Panc1 (cell line): ENCODE measurements around the gene GLTP. TPM values are rescaled to one million over a fixed set of nuclear protein-coding genes. Genes with fewer than 3 reads are reported as not detected.

Source experiments
- ATAC-seq: fragments of 200-7000 bp; cut with Tn5 transposase; 2 replicates; pipeline ENCODE4 v1.9.1; 2020; ENCODE audit warnings: mild to moderate bottlenecking, moderate library complexity
- BruUV-seq: library from RNA; stranded (reverse); fragments of 400-500 nt; replicated peaks from 2 replicates; lab custom pipeline; 2021; lab: Mats Ljungman, UMichigan
- CTCF ChIA-PET: fragments of 300-600 bp; sonication (Branson Sonifier 250); formaldehyde crosslinking; loops from one replicate; lab custom pipeline; 2022; ENCODE audit warnings: antibody characterized with exemption; lab: Charles Lee
- POLR2A ChIA-PET: fragments of 300-600 bp; sonication (Branson Sonifier 250); formaldehyde crosslinking; loops from one replicate; lab custom pipeline; 2022; ENCODE audit warnings: antibody characterized with exemption; lab: Charles Lee
- DNase-seq: peaks from one replicate; pipeline ENCODE4 v3.0.0-alpha.2; 2010; ENCODE audit warnings: low read depth, low spot score
- H3K27ac ChIP-seq: 2 replicates; pipeline ENCODE4 v1.5.1; 2011; ENCODE audit warnings: mild to moderate bottlenecking, low read length, inconsistent platforms
- H3K27me3 ChIP-seq: fragments of 200-500 bp; sonication (Bioruptor generic); 2 replicates; pipeline ENCODE4 v1.6.0; 2014; ENCODE audit warnings: low read length, inconsistent platforms; ENCODE audit not compliant: control insufficient read depth, insufficient read depth
- H3K36me3 ChIP-seq: fragments of 200-500 bp; sonication (Bioruptor generic); 2 replicates; pipeline ENCODE4 v1.5.1; 2014; ENCODE audit warnings: inconsistent platforms, mild to moderate bottlenecking, low read length, moderate library complexity; ENCODE audit not compliant: control insufficient read depth, insufficient read depth
- H3K4me1 ChIP-seq: 2 replicates; pipeline ENCODE4 v1.5.1; 2011; ENCODE audit warnings: inconsistent platforms, mild to moderate bottlenecking, low read length, moderate library complexity; ENCODE audit not compliant: control insufficient read depth, insufficient read depth
- H3K4me3 ChIP-seq, 2 experiments: 2 replicates each; pipeline ENCODE4 v1.5.1; 2011 to 2012; ENCODE audit warnings: low read depth in 2 of 2, low read length in 2 of 2, mild to moderate bottlenecking in 2 of 2, inconsistent platforms in 1 of 2, moderate library complexity in 1 of 2
- H3K9me3 ChIP-seq: fragments of 200-500 bp; sonication (Bioruptor generic); 2 replicates; pipeline ENCODE4 v1.5.1; 2014; ENCODE audit warnings: low read depth, mild to moderate bottlenecking, inconsistent platforms, low read length, moderate library complexity; ENCODE audit not compliant: control insufficient read depth, insufficient read depth
- CTCF ChIP-seq: fragments of 450-650 bp; IDR thresholded peaks from 2 replicates; pipeline ENCODE4 v1.5.1; 2017; ENCODE audit warnings: mild to moderate bottlenecking
- POLR2AphosphoS5 ChIP-seq: IDR thresholded peaks from 2 replicates; pipeline ENCODE4 v1.6.1; 2012; ENCODE audit warnings: mild to moderate bottlenecking, low read depth, low read length, moderate library complexity
- REST ChIP-seq, 2 experiments: IDR thresholded peaks; 2 replicates each; pipeline ENCODE4 v1.6.1; 2011 to 2012; ENCODE audit warnings: low read depth in 2 of 2, control low read depth in 1 of 2, low read length in 1 of 2, mild to moderate bottlenecking in 1 of 2, moderate library complexity in 1 of 2; ENCODE audit not compliant: insufficient read depth in 1 of 2
- SIN3A ChIP-seq: IDR thresholded peaks from 2 replicates; pipeline ENCODE4 v1.6.1; 2012; ENCODE audit warnings: low read depth, mild to moderate bottlenecking, low read length, moderate library complexity, borderline replicate concordance; ENCODE audit not compliant: insufficient read depth
- TCF7L2 ChIP-seq: IDR thresholded peaks from 2 replicates; pipeline ENCODE4 v1.6.1; 2011; ENCODE audit warnings: mild to moderate bottlenecking, low read depth, low read length, inconsistent platforms
- in situ Hi-C: cut with HindIII; loops from 2 replicates; pipeline ENCODE4 v1.10.0; 2016; ENCODE audit warnings: low sequenced_read_pairs, low pct_unique_long_range_greater_than_20kb
- intact Hi-C: fragments of 100-400 bp; cut with micrococcal nuclease; formaldehyde crosslinking; loops from one replicate; pipeline ENCODE4 v1.10.0; 2022; ENCODE audit not compliant: unreplicated experiment
- total RNA-seq: library from RNA; stranded (reverse); gene quantifications from one replicate; pipeline ENCODE4 v1.2.1, GENCODE V29; 2021; ENCODE audit not compliant: unreplicated experiment

Gene GLTP
- total RNA-seq, 1 experiment from 2014 or later = 24.8 TPM

GRCh38 chr12:109818253-109818652 is 62.1 kb downstream of the GLTP start:
- H3K36me3 ChIP-seq = no peaks in the 10 kb centered on the region
- no peaks in the 10 kb centered on the region for H3K9me3 ChIP-seq
- no peak overlapping the region for H3K27ac ChIP-seq
- intact Hi-C loops (no loop called here), in situ Hi-C loops (no loop called here)
- no peak overlapping the region for H3K4me3 ChIP-seq
- H3K4me1 ChIP-seq = peaks cover 12% of the 10 kb centered on the region
- CTCF ChIA-PET = interaction anchor here (0.5 to 0.7 kb wide), 2 partner anchors 94 to 432 kb away, joined by 3 to 4 read pairs; no protein-coding TSS in a partner anchor
- no peak for DNase-seq
- no TSS peak for BruUV-seq
- TF ChIP-seq SIN3A = no peak
- no peak for TF ChIP-seq TCF7L2
- no peak for TF ChIP-seq CTCF
- no peak for TF ChIP-seq REST (IDR thresholded peaks at IDR 0.05; ENCODE audit: insufficient read depth in 1 of 2, low read depth in 2 of 2, low read length in 1 of 2)
- no peak for TF ChIP-seq POLR2AphosphoS5
- no peaks in the 10 kb centered on the region for H3K27me3 ChIP-seq
- no peak for ATAC-seq
- POLR2A ChIA-PET = no interaction called here

GRCh38 chr12:109817627-109818231 is 62.6 kb downstream of the GLTP start:
- no peak for TF ChIP-seq SIN3A
- no peak for TF ChIP-seq TCF7L2
- no peak for TF ChIP-seq REST (IDR thresholded peaks at IDR 0.05; ENCODE audit: insufficient read depth in 1 of 2, low read depth in 2 of 2, low read length in 1 of 2)
- no peak for TF ChIP-seq POLR2AphosphoS5
- TF ChIP-seq CTCF = no peak
- DNase-seq = no peak
- no peaks in the 10 kb centered on the region for H3K27me3 ChIP-seq
- in situ Hi-C loops (no loop called here), intact Hi-C loops (no loop called here)
- H3K4me1 ChIP-seq = peaks cover 9% of the 10 kb centered on the region
- no peaks in the 10 kb centered on the region for H3K36me3 ChIP-seq
- no peak overlapping the region for H3K4me3 ChIP-seq
- ChIA-PET POLR2A (no interaction called here), CTCF (interaction anchor here (0.7 kb wide), 1 partner anchor 431 kb away, joined by 4 read pairs; no protein-coding TSS in a partner anchor)
- H3K27ac ChIP-seq = no peak overlapping the region
- no TSS peak for BruUV-seq
- no peak for ATAC-seq
- no peaks in the 10 kb centered on the region for H3K9me3 ChIP-seq
